GM12801 (cell line): ENCODE results near the gene CD2.

Experiments
- CTCF ChIP-seq: IDR thresholded peaks from one replicate; pipeline ENCODE4 v1.5.1; 2011; ENCODE audit warnings: control low read depth; ENCODE audit not compliant: insufficient read length; ENCODE audit errors: extremely low read depth

Gene CD2

GRCh38 chr1:116740296-116740695, 13.9 kb upstream of the CD2 start:
- no peak for TF ChIP-seq CTCF

DNA sequence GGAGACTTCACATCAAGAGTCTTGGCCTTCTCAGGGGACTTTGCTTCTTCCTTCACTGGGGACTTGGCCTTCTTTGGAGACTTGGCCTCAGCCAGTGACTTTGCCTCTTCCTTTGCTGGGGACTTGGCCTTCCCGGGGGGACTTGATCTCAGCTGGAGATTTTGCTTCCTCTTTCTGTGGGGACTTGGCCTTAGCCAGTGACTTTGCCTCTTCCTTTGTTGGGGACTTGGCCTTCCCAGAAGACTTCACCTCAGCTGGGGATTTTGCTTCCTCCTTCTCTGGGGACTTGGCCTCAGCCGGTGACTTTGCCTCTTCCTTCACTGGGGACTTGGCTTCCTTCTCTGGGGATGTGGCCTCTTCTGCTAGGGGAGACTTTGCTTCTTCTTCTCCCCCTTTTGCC, 13.5 kb upstream of the CD2 start:
- no peak for TF ChIP-seq CTCF

GRCh38 chr1:116741836-116742565, 12.2 kb upstream of the CD2 start:
- TF ChIP-seq CTCF = no peak

GRCh38 chr1:116743535-116743934, 10.7 kb upstream of the CD2 start:
- TF ChIP-seq CTCF = no peak

GRCh38 chr1:116748272-116748671, 6.0 kb upstream of the CD2 start:
- TF ChIP-seq CTCF = no peak

DNA sequence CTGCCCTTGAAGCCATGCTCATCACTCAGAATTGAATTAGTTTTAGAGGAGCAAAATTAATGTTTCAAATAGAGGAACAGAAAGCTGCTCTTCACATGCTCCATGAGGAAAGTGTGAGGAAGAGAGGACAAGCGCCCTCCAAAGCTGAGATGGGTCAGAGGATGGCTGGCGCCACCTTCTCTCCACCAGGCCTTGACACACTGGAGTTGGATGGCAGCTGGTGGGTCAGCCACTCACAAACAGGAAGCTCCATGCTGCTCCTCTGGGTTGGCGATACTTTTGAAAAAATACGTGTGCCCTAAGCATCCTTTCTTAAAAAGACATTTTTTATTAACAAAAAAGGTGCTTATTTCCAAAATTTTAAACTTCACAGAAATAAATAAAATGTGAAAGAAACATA, 3.1 kb upstream of the CD2 start:
- no peak for TF ChIP-seq CTCF

GRCh38 chr1:116751621-116752020, 2.6 kb upstream of the CD2 start:
- TF ChIP-seq CTCF = no peak
